OCI-LY7 (cell line): ENCODE data around the gene HLA-B. TPM values are rescaled to one million over a fixed set of nuclear protein-coding genes. Genes with fewer than 3 reads are reported as not detected.

Experiments
- BruUV-seq: library from RNA; stranded (reverse); fragments of 400-500 nt; replicated peaks from 2 replicates; lab custom pipeline; 2021; lab: Mats Ljungman, UMichigan
- CTCF ChIA-PET: fragments of 300-600 bp; sonication (Branson Sonifier 250); formaldehyde crosslinking; loops from one replicate; lab custom pipeline; 2022; ENCODE audit warnings: antibody characterized with exemption; ENCODE audit not compliant: unreplicated experiment; lab: Charles Lee
- POLR2A ChIA-PET: fragments of 300-600 bp; sonication (Branson Sonifier 250); formaldehyde crosslinking; loops from one replicate; lab custom pipeline; 2022; ENCODE audit warnings: antibody characterized with exemption; lab: Charles Lee
- DNase-seq: peaks from one replicate; pipeline ENCODE4 v3.0.0-alpha.2; 2015; ENCODE audit warnings: low spot score
- H2AFZ ChIP-seq: fragments of 200-600 bp; sonication (generic), shearing (Covaris generic); 2 replicates; pipeline ENCODE4 v1.6.1; 2014; ENCODE audit warnings: mild to moderate bottlenecking, antibody characterized with exemption, low read length, moderate library complexity
- H3K27ac ChIP-seq: fragments of 200-600 bp; sonication (generic); 2 replicates; pipeline ENCODE4 v1.5.1; 2014; ENCODE audit warnings: mixed run types, low read depth, mild to moderate bottlenecking, moderate library complexity, low read length, inconsistent platforms; ENCODE audit not compliant: poor library complexity, severe bottlenecking
- H3K36me3 ChIP-seq: fragments of 200-600 bp; sonication (generic); 2 replicates; pipeline ENCODE4 v1.6.1; 2014; ENCODE audit warnings: mild to moderate bottlenecking, antibody characterized with exemption, low read length, moderate library complexity, mixed read lengths; ENCODE audit not compliant: insufficient read depth
- H3K4me1 ChIP-seq: fragments of 200-600 bp; sonication (generic); 2 replicates; pipeline ENCODE4 v1.5.1; 2014; ENCODE audit warnings: mild to moderate bottlenecking, low read length; ENCODE audit not compliant: insufficient read depth, poor library complexity, severe bottlenecking
- H3K4me2 ChIP-seq: fragments of 200-600 bp; sonication (generic); 2 replicates; pipeline ENCODE4 v1.6.1; 2014; ENCODE audit warnings: mild to moderate bottlenecking, low read length
- H3K4me3 ChIP-seq: fragments of 200-600 bp; sonication (generic); 2 replicates; pipeline ENCODE4 v1.5.1; 2014; ENCODE audit warnings: mild to moderate bottlenecking, low read depth, low read length; ENCODE audit not compliant: poor library complexity, severe bottlenecking
- H3K79me2 ChIP-seq: fragments of 200-600 bp; sonication (generic); 2 replicates; pipeline ENCODE4 v1.6.1; 2016; ENCODE audit warnings: low read depth, mild to moderate bottlenecking, low read length, moderate library complexity, mixed read lengths; ENCODE audit not compliant: insufficient read depth
- H3K9me2 ChIP-seq: fragments of 200-600 bp; sonication (generic); 2 replicates; pipeline ENCODE4 v1.6.1; 2016; ENCODE audit warnings: mild to moderate bottlenecking, low read length, mixed read lengths; ENCODE audit not compliant: insufficient read depth
- H3K9me3 ChIP-seq: fragments of 200-600 bp; sonication (generic); 2 replicates; pipeline ENCODE4 v1.6.1; 2014; ENCODE audit warnings: mild to moderate bottlenecking, mixed run types, low read length, mixed read lengths
- H4K20me1 ChIP-seq: fragments of 200-600 bp; sonication (generic); 2 replicates; pipeline ENCODE4 v1.6.1; 2014; ENCODE audit warnings: mild to moderate bottlenecking, antibody characterized with exemption, low read length, moderate library complexity, mixed read lengths; ENCODE audit not compliant: insufficient read depth
- EZH2phosphoT487 ChIP-seq: fragments of 200-600 bp; sonication (generic); IDR thresholded peaks from 2 replicates; pipeline ENCODE4 v1.6.1; 2018; ENCODE audit warnings: low read depth, borderline replicate concordance, mild to moderate bottlenecking, mixed run types, antibody characterized with exemption, low read length, moderate library complexity, mixed read lengths
- intact Hi-C: fragments of 100-400 bp; cut with micrococcal nuclease; formaldehyde crosslinking; loops from one replicate; pipeline ENCODE4 v1.10.0; 2022; ENCODE audit not compliant: unreplicated experiment
- total RNA-seq, 2 experiments: library from RNA; depleted of rRNA in 1 of 2; stranded (reverse); fragments of >200 nt in 1 of 2; shearing (Covaris generic) in 1 of 2; gene quantifications; 2 replicates each; pipeline ENCODE4 v1.2.3, GENCODE V29; 2014 to 2022
- TF ChIP-seq, protein P1 (sequence below): fragments of 200-600 bp; sonication (generic); conservative IDR thresholded peaks from 2 replicates; pipeline ENCODE4 v1.5.1; 2014; ENCODE audit warnings: mild to moderate bottlenecking, antibody characterized with exemption, low read length, moderate library complexity, mixed read lengths

The HLA-B gene
- total RNA-seq, 2 experiments from 2014 or later = 238 to 258 TPM

DNA sequence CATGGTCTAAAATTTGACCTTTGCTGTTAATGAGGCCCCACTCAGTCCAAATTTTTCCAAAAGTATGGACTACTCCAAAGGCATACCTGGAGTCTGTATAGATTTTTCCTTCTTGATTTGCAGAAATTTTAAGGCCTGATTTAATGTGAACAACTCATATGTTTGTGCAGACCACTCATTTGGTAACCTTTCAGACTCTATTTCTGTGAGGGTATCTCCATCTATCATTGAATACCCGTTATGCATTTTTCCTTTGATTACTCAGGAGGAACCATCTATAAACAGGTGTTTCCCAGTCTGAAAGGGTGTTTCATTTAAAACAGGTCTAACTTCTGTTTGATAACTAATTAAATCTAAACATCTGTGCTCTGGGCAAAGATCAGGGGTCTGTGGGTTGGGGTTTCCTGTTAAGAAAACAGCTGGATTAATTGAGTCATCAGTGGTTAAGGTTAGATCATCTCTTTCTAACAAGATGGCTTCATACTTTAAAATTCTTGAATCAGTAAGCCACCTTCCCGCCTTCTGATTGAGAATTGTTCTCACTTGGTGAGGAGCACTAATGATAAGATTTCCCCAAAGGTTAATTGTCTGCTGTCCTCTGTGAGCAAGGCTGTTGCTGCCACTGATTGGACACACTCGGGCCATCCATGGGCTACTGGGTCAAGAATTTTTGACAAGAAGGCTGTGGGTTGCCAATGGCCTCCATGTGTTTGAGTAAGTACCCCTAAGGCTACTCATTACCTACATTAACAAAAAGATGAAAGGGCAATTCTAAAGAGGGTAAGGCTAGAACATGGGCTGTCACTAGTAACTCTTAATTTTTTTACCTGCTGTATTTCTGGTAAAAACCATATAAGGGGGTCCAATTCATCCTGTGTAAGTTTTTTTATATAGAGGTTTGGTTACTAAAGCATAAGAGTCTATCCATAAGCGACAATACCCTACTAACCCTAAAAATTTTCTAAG, 24.1 kb downstream of the HLA-B start:
- CTCF ChIA-PET = no interaction called here
- H3K4me3 ChIP-seq = no peak overlapping the region
- no TSS peak for BruUV-seq

DNA sequence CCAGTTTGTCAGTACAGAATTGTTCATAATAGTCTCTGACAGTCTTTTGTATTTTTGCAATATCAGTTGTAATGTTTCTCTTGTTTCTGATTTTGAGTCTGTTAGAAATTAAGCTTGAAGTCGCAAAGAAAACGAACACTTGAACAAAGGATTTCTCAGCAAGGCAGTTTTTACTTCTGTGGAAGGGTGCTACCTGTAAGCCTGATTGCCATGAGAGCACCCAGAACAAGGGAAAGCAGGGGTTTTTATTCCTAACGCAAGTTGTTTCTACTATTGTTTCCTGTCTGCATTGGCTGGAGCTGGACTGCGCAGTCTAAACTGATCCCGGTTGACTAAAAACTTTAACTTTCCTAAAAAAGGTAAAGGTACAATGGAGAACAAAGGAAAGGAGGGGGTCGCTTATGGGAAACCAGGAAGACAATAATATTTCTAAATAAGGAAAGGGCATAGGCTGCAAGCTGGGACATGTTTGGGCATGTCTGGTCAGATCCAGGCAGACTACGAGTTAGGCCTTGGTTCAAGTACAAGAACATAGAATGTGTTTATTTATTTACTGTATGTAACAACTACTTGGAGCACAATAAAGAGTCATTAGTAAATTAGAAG, 28.5 kb downstream of the HLA-B start:
- POLR2A ChIA-PET = no interaction called here
- no TSS peak for BruUV-seq
- TF ChIP-seq EZH2phosphoT487 = no peak
- TF ChIP-seq, protein P1, sequence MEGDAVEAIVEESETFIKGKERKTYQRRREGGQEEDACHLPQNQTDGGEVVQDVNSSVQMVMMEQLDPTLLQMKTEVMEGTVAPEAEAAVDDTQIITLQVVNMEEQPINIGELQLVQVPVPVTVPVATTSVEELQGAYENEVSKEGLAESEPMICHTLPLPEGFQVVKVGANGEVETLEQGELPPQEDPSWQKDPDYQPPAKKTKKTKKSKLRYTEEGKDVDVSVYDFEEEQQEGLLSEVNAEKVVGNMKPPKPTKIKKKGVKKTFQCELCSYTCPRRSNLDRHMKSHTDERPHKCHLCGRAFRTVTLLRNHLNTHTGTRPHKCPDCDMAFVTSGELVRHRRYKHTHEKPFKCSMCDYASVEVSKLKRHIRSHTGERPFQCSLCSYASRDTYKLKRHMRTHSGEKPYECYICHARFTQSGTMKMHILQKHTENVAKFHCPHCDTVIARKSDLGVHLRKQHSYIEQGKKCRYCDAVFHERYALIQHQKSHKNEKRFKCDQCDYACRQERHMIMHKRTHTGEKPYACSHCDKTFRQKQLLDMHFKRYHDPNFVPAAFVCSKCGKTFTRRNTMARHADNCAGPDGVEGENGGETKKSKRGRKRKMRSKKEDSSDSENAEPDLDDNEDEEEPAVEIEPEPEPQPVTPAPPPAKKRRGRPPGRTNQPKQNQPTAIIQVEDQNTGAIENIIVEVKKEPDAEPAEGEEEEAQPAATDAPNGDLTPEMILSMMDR = no peak
- peaks cover 14% of the 10 kb centered on the region for H3K4me1 ChIP-seq
- H2AFZ ChIP-seq = no peak overlapping the region
- no peaks in the 10 kb centered on the region for H3K36me3 ChIP-seq
- intact Hi-C loops = no loop called here
- 0 out of 2 replicates have a peak, but pooled peaks cover under 1% of the 10 kb centered on the region for H3K9me3 ChIP-seq
- H3K9me2 ChIP-seq = no peaks in the 10 kb centered on the region
- no peaks in the 10 kb centered on the region for H3K79me2 ChIP-seq
- CTCF ChIA-PET = no interaction called here
- no peaks in the 10 kb centered on the region for H4K20me1 ChIP-seq
- H3K4me3 ChIP-seq = no peak overlapping the region
- H3K27ac ChIP-seq = no peak overlapping the region
- H3K4me2 ChIP-seq = no peak overlapping the region
- DNase-seq = no peak

More for the DNA sequence above, 24.1 kb downstream of the HLA-B start:
- peaks cover 16% of the 10 kb centered on the region for H3K4me1 ChIP-seq
- intact Hi-C loops = loop anchor here (1.0 kb wide), 1 partner anchor 136 kb away; no protein-coding TSS in a partner anchor
- no peaks in the 10 kb centered on the region for H3K79me2 ChIP-seq
- DNase-seq = peak; percentile 70
- H3K9me2 ChIP-seq = no peaks in the 10 kb centered on the region
- POLR2A ChIA-PET = no interaction called here
- H4K20me1 ChIP-seq = no peaks in the 10 kb centered on the region
- peaks cover 22% of the 10 kb centered on the region for H3K9me3 ChIP-seq
- no peak overlapping the region for H2AFZ ChIP-seq
- H3K4me2 ChIP-seq = peak overlapping the region; percentile 55
- no peaks in the 10 kb centered on the region for H3K36me3 ChIP-seq
- H3K27ac ChIP-seq = peak overlapping the region; percentile 40
- no peak for TF ChIP-seq EZH2phosphoT487
- TF ChIP-seq, protein P1 = peak; percentile 39; the same call in 1 of the 2 replicates
